ENCODE data around the gene EMC1. TPM values are rescaled to one million over a fixed set of nuclear protein-coding genes. Genes with fewer than 3 reads are reported as not detected.

EMC1 gene
- polyA plus RNA-seq, 3 donors, result 14.7 to 27.1 (median 18.5) TPM

- no peak for TF ChIP-seq CTCF (IDR thresholded peaks at IDR 0.05)
- no peak for DNase-seq
- H3K27ac Mint-ChIP-seq, result peak overlapping the region; percentile 90 to 98 (median 94)
- Histone ChIP-seq H3K27ac (ENCODE audit: low read depth in 1 of 2, low read length in 2 of 2) (peak overlapping the region; percentile 70 to 96), H3K9ac (ENCODE audit: insufficient read depth, low read length, poor library complexity, severe bottlenecking) (peak overlapping the region; percentile 90), H3K4me1 (ENCODE audit: control insufficient read depth in 1 of 2, insufficient read depth in 2 of 2, low read length in 2 of 2) (peaks cover 23 to 35% of the 10 kb centered on the region in 2 donors), H3K79me2 (ENCODE audit: insufficient read depth, low read length) (peaks cover 84% of the 10 kb centered on the region), H3K27me3 (ENCODE audit: control insufficient read depth in 2 of 2, insufficient read depth in 2 of 2, low read length in 2 of 2) (no peaks in the 10 kb centered on the region), H3K9me3 (replicated peaks in 1 of 2; ENCODE audit: control insufficient read depth in 1 of 2, insufficient read depth in 1 of 2, low read length in 2 of 2) (no peaks in the 10 kb centered on the region), H3K36me3 (replicated peaks in 1 of 2; ENCODE audit: control insufficient read depth in 1 of 2, insufficient read depth in 2 of 2, low read length in 2 of 2) (peaks cover 3 to 16% of the 10 kb centered on the region in 2 donors), H4K20me1 (ENCODE audit: insufficient read depth, low read length) (peaks cover 6% of the 10 kb centered on the region), H3K4me2 (replicated peaks; ENCODE audit: extremely low read depth, low read length, poor library complexity, severe bottlenecking) (peak overlapping the region; percentile 84), H2AFZ (ENCODE audit: insufficient read depth, low read depth, low read length, poor library complexity, severe bottlenecking) (peak overlapping the region; percentile 86), H3K4me3 (replicated peaks in 1 of 3; ENCODE audit: low read depth in 2 of 3, low read length in 3 of 3) (peak overlapping the region; percentile 67 to 87 (median 85))
- WGBS (ENCODE audit: insufficient coverage), result 0% methylated on average over 4 of the region's 14 CpGs
- no peaks in the 10 kb centered on the region for H3K9me3 Mint-ChIP-seq
- H3K36me3 Mint-ChIP-seq, result peaks cover 10 to 23% of the 10 kb centered on the region in 2 donors
- intact Hi-C loops (cut with micrococcal nuclease), result loop anchor here in 1 of 2 donors (5.0 kb wide), 1 partner anchor 62 kb away; the partner anchor contains the start of genes AKR7A2 and SLC66A1
- H3K27me3 Mint-ChIP-seq (ENCODE audit: low read depth in 3 of 3), result no peaks in the 10 kb centered on the region
- H3K4me1 Mint-ChIP-seq, result peaks cover 24% of the 10 kb centered on the region
- H3K4me3 Mint-ChIP-seq, result peak overlapping the region; percentile 90 to 93
Measured at GRCh38 chr1:19250629-19251304, 557 bp downstream of the EMC1 start.

- H3K4me1 ChIP-seq (ENCODE audit: control insufficient read depth in 1 of 2, insufficient read depth in 2 of 2, low read length in 2 of 2), result no peaks in the 10 kb centered on the region
- H2AFZ ChIP-seq (ENCODE audit: insufficient read depth, low read depth, low read length, poor library complexity, severe bottlenecking), result no peak overlapping the region
- Mint-ChIP-seq H3K36me3 (peaks cover 81 to 90% of the 10 kb centered on the region in 2 donors), H3K4me1 (no peaks in the 10 kb centered on the region), H3K4me3 (no peak overlapping the region), H3K27ac (peak overlapping the region; percentile 1 to 79 (median 58)), H3K27me3 (ENCODE audit: low read depth in 3 of 3) (no peaks in the 10 kb centered on the region), H3K9me3 (peaks cover 0 to 1% (median 0%) of the 10 kb centered on the region in 7 donors)
- no peaks in the 10 kb centered on the region for H3K9me3 ChIP-seq (replicated peaks in 1 of 2; ENCODE audit: control insufficient read depth in 1 of 2, insufficient read depth in 1 of 2, low read length in 2 of 2)
- H3K36me3 ChIP-seq (replicated peaks in 1 of 2; ENCODE audit: control insufficient read depth in 1 of 2, insufficient read depth in 2 of 2, low read length in 2 of 2), result peaks cover 78 to 93% of the 10 kb centered on the region in 2 donors
- H3K4me3 ChIP-seq (replicated peaks in 1 of 3; ENCODE audit: low read depth in 2 of 3, low read length in 3 of 3), result no peak overlapping the region
- peaks cover 2% of the 10 kb centered on the region for H3K79me2 ChIP-seq (ENCODE audit: insufficient read depth, low read length)
- H3K27ac ChIP-seq (ENCODE audit: low read depth in 1 of 2, low read length in 2 of 2), result peak overlapping the region in 1 of 2 donors; percentile 24
- intact Hi-C loops (cut with micrococcal nuclease), result loop anchor here in 1 of 2 donors (5.0 kb wide), 1 partner anchor 64 kb away; no protein-coding TSS in a partner anchor
- no peak overlapping the region for H3K9ac ChIP-seq (ENCODE audit: insufficient read depth, low read length, poor library complexity, severe bottlenecking)
- H3K4me2 ChIP-seq (replicated peaks; ENCODE audit: extremely low read depth, low read length, poor library complexity, severe bottlenecking), result no peak overlapping the region
- peaks cover 4% of the 10 kb centered on the region for H4K20me1 ChIP-seq (ENCODE audit: insufficient read depth, low read length)
- TF ChIP-seq CTCF (IDR thresholded peaks at IDR 0.05), result peak; percentile 96
- WGBS (ENCODE audit: insufficient coverage), result 40% methylated on average over 1 of the region's 7 CpGs
- H3K27me3 ChIP-seq (ENCODE audit: control insufficient read depth in 2 of 2, insufficient read depth in 2 of 2, low read length in 2 of 2), result no peaks in the 10 kb centered on the region
- DNase-seq, result peak; percentile 56 to 72 (median 68)
Measured at GRCh38 chr1:19240673-19241538, 10.4 kb downstream of the EMC1 start.

All from CD14-positive monocyte (primary cell).